Measurements from ENCODE around the gene CARS1. TPM values are rescaled to one million over a fixed set of nuclear protein-coding genes. Genes with fewer than 3 reads are reported as not detected.
A peak's percentile ranks its signal among the peaks of the same experiment; 100 is the strongest.

The CARS1 gene
- total and polyA plus RNA-seq, 5 donors from 2014 or later, result 39.6 to 58.0 (median 42.9) TPM

GRCh38 chr11:3044915-3045314, 12.3 kb downstream of the CARS1 start:
- Mint-ChIP-seq H3K27ac (no peak overlapping the region), H3K36me3 (peaks cover 13% of the 10 kb centered on the region), H3K9me3 (no peaks in the 10 kb centered on the region), H3K4me3 (no peak overlapping the region), H3K27me3 (no peaks in the 10 kb centered on the region), H3K4me1 (peaks cover 0 to 22% (median 11%) of the 10 kb centered on the region in 4 donors)
- peaks cover 11% of the 10 kb centered on the region for H3K4me1 ChIP-seq (ENCODE audit: control insufficient read depth, insufficient read depth, low read length, poor library complexity, severe bottlenecking)
- H3K27me3 ChIP-seq (ENCODE audit: control insufficient read depth, insufficient read depth, low read length), result no peaks in the 10 kb centered on the region
- peaks cover 38% of the 10 kb centered on the region for H3K36me3 ChIP-seq (ENCODE audit: control insufficient read depth, insufficient read depth, low read length)
- DNase-seq (no peak), ATAC-seq (ENCODE audit: low read depth in 2 of 2) (no peak)
- no peak overlapping the region for H3K27ac ChIP-seq (ENCODE audit: insufficient read depth, low read length, poor library complexity, severe bottlenecking)
- H3K9me3 ChIP-seq (ENCODE audit: control insufficient read depth in 2 of 2, low read length in 2 of 2), result no peaks in the 10 kb centered on the region
- no peak overlapping the region for H3K4me3 ChIP-seq (ENCODE audit: low read depth, low read length)

GRCh38 chr11:3044004-3044403, 13.2 kb downstream of the CARS1 start:
- Mint-ChIP-seq H3K36me3 (peaks cover 19% of the 10 kb centered on the region), H3K4me3 (no peak overlapping the region), H3K4me1 (peaks cover 0 to 14% (median 6%) of the 10 kb centered on the region in 4 donors), H3K27ac (no peak overlapping the region), H3K27me3 (no peaks in the 10 kb centered on the region), H3K9me3 (no peaks in the 10 kb centered on the region)
- DNase-seq (no peak), ATAC-seq (ENCODE audit: low read depth in 2 of 2) (no peak)
- Histone ChIP-seq H3K4me1 (ENCODE audit: control insufficient read depth, insufficient read depth, low read length, poor library complexity, severe bottlenecking) (peaks cover 2% of the 10 kb centered on the region), H3K36me3 (ENCODE audit: control insufficient read depth, insufficient read depth, low read length) (peaks cover 47% of the 10 kb centered on the region), H3K27me3 (ENCODE audit: control insufficient read depth, insufficient read depth, low read length) (no peaks in the 10 kb centered on the region), H3K9me3 (ENCODE audit: control insufficient read depth in 2 of 2, low read length in 2 of 2) (no peaks in the 10 kb centered on the region), H3K27ac (ENCODE audit: insufficient read depth, low read length, poor library complexity, severe bottlenecking) (no peak overlapping the region), H3K4me3 (ENCODE audit: low read depth, low read length) (no peak overlapping the region)

- H3K27ac Mint-ChIP-seq, result peak overlapping the region in 1 of 3 donors; percentile 65
- Histone ChIP-seq H3K27me3 (ENCODE audit: control insufficient read depth, insufficient read depth, low read length) (no peaks in the 10 kb centered on the region), H3K9me3 (ENCODE audit: control insufficient read depth in 2 of 2, low read length in 2 of 2) (no peaks in the 10 kb centered on the region), H3K36me3 (ENCODE audit: control insufficient read depth, insufficient read depth, low read length) (peaks cover 53% of the 10 kb centered on the region), H3K27ac (ENCODE audit: insufficient read depth, low read length, poor library complexity, severe bottlenecking) (no peak overlapping the region), H3K4me1 (ENCODE audit: control insufficient read depth, insufficient read depth, low read length, poor library complexity, severe bottlenecking) (no peaks in the 10 kb centered on the region), H3K4me3 (ENCODE audit: low read depth, low read length) (no peak overlapping the region)
- H3K9me3 Mint-ChIP-seq, result no peaks in the 10 kb centered on the region
- ATAC-seq (ENCODE audit: low read depth in 2 of 2) (no peak), DNase-seq (no peak)
- H3K4me1 Mint-ChIP-seq, result peaks cover 0 to 12% (median 6%) of the 10 kb centered on the region in 4 donors
- peaks cover 23% of the 10 kb centered on the region for H3K36me3 Mint-ChIP-seq
- no peaks in the 10 kb centered on the region for H3K27me3 Mint-ChIP-seq
- H3K4me3 Mint-ChIP-seq, result no peak overlapping the region
Observed at GRCh38 chr11:3043315-3043871, 13.8 kb downstream of the CARS1 start.

GRCh38 chr11:3042496-3043314, 14.5 kb downstream of the CARS1 start:
- peaks cover 60% of the 10 kb centered on the region for H3K36me3 ChIP-seq (ENCODE audit: control insufficient read depth, insufficient read depth, low read length)
- H3K4me1 Mint-ChIP-seq, result peaks cover 0 to 17% (median 6%) of the 10 kb centered on the region in 4 donors

GRCh38 chr11:3041699-3042441, 15.4 kb downstream of the CARS1 start:
- no peaks in the 10 kb centered on the region for H3K9me3 Mint-ChIP-seq
- H3K27ac Mint-ChIP-seq, result no peak overlapping the region
- H3K27me3 ChIP-seq (ENCODE audit: control insufficient read depth, insufficient read depth, low read length), result no peaks in the 10 kb centered on the region
- no peak overlapping the region for H3K4me3 ChIP-seq (ENCODE audit: low read depth, low read length)
- peaks cover 68% of the 10 kb centered on the region for H3K36me3 ChIP-seq (ENCODE audit: control insufficient read depth, insufficient read depth, low read length)
- DNase-seq, result no peak
- no peaks in the 10 kb centered on the region for H3K9me3 ChIP-seq (ENCODE audit: control insufficient read depth in 2 of 2, low read length in 2 of 2)
- peaks cover 0 to 25% (median 8%) of the 10 kb centered on the region in 4 donors for H3K4me1 Mint-ChIP-seq
- H3K4me1 ChIP-seq (ENCODE audit: control insufficient read depth, insufficient read depth, low read length, poor library complexity, severe bottlenecking), result no peaks in the 10 kb centered on the region
- ATAC-seq (ENCODE audit: low read depth in 2 of 2), result no peak
- peaks cover 27% of the 10 kb centered on the region for H3K36me3 Mint-ChIP-seq
- H3K4me3 Mint-ChIP-seq, result no peak overlapping the region
- no peak overlapping the region for H3K27ac ChIP-seq (ENCODE audit: insufficient read depth, low read length, poor library complexity, severe bottlenecking)
- no peaks in the 10 kb centered on the region for H3K27me3 Mint-ChIP-seq

More at GRCh38 chr11:3042496-3043314, 14.5 kb downstream of the CARS1 start:
- Histone ChIP-seq H3K27me3 (ENCODE audit: control insufficient read depth, insufficient read depth, low read length) (no peaks in the 10 kb centered on the region), H3K4me3 (ENCODE audit: low read depth, low read length) (no peak overlapping the region), H3K9me3 (ENCODE audit: control insufficient read depth in 2 of 2, low read length in 2 of 2) (no peaks in the 10 kb centered on the region), H3K4me1 (ENCODE audit: control insufficient read depth, insufficient read depth, low read length, poor library complexity, severe bottlenecking) (no peaks in the 10 kb centered on the region), H3K27ac (ENCODE audit: insufficient read depth, low read length, poor library complexity, severe bottlenecking) (no peak overlapping the region)
- H3K9me3 Mint-ChIP-seq, result no peaks in the 10 kb centered on the region
- no peak overlapping the region for H3K4me3 Mint-ChIP-seq
- no peaks in the 10 kb centered on the region for H3K27me3 Mint-ChIP-seq
- H3K27ac Mint-ChIP-seq, result peak overlapping the region in 1 of 3 donors; percentile 65
- H3K36me3 Mint-ChIP-seq, result peaks cover 23% of the 10 kb centered on the region
- ATAC-seq (ENCODE audit: low read depth in 2 of 2) (no peak), DNase-seq (no peak)

GRCh38 chr11:3040881-3041280, 16.3 kb downstream of the CARS1 start:
- no peak overlapping the region for H3K4me3 ChIP-seq (ENCODE audit: low read depth, low read length)
- no peaks in the 10 kb centered on the region for H3K4me1 ChIP-seq (ENCODE audit: control insufficient read depth, insufficient read depth, low read length, poor library complexity, severe bottlenecking)
- H3K36me3 ChIP-seq (ENCODE audit: control insufficient read depth, insufficient read depth, low read length), result peaks cover 75% of the 10 kb centered on the region
- Mint-ChIP-seq H3K36me3 (peaks cover 36% of the 10 kb centered on the region), H3K27me3 (no peaks in the 10 kb centered on the region), H3K4me3 (no peak overlapping the region), H3K4me1 (peaks cover 0 to 32% (median 8%) of the 10 kb centered on the region in 4 donors), H3K27ac (peak overlapping the region in 2 of 3 donors; percentile 53 to 80), H3K9me3 (no peaks in the 10 kb centered on the region)
- DNase-seq (no peak), ATAC-seq (ENCODE audit: low read depth in 2 of 2) (no peak)
- no peaks in the 10 kb centered on the region for H3K9me3 ChIP-seq (ENCODE audit: control insufficient read depth in 2 of 2, low read length in 2 of 2)
- no peak overlapping the region for H3K27ac ChIP-seq (ENCODE audit: insufficient read depth, low read length, poor library complexity, severe bottlenecking)
- H3K27me3 ChIP-seq (ENCODE audit: control insufficient read depth, insufficient read depth, low read length), result no peaks in the 10 kb centered on the region

- Histone ChIP-seq H3K36me3 (ENCODE audit: control insufficient read depth, insufficient read depth, low read length) (peaks cover 83% of the 10 kb centered on the region), H3K9me3 (ENCODE audit: control insufficient read depth in 2 of 2, low read length in 2 of 2) (no peaks in the 10 kb centered on the region), H3K4me3 (ENCODE audit: low read depth, low read length) (no peak overlapping the region), H3K4me1 (ENCODE audit: control insufficient read depth, insufficient read depth, low read length, poor library complexity, severe bottlenecking) (no peaks in the 10 kb centered on the region), H3K27ac (ENCODE audit: insufficient read depth, low read length, poor library complexity, severe bottlenecking) (no peak overlapping the region), H3K27me3 (ENCODE audit: control insufficient read depth, insufficient read depth, low read length) (no peaks in the 10 kb centered on the region)
- Mint-ChIP-seq H3K27me3 (no peaks in the 10 kb centered on the region), H3K4me3 (no peak overlapping the region), H3K27ac (peak overlapping the region in 1 of 3 donors; percentile 15), H3K4me1 (peaks cover 0 to 27% (median 4%) of the 10 kb centered on the region in 4 donors), H3K36me3 (peaks cover 40% of the 10 kb centered on the region), H3K9me3 (no peaks in the 10 kb centered on the region)
- DNase-seq, result no peak
- no peak for ATAC-seq (ENCODE audit: low read depth in 2 of 2)
Observed at GRCh38 chr11:3037945-3038271, 19.3 kb downstream of the CARS1 start.
